NCI-H146 treated with DMSO at 0.1 percent for 48 hours (cell line): Measurements from ENCODE around the gene ATP8B3.
"Not testable (repeated sequence)": the region's sequence is repeated elsewhere in the genome, so short reads cannot be mapped to it uniquely, and the experiment has no call there.

ENCODE experiments used
- DNase-seq: peaks from one replicate; lab custom pipeline; 2025; ENCODE audit not compliant: unreplicated experiment; lab: John Stamatoyannopoulos, UW

The ATP8B3 gene

GRCh38 chr19:1799695-1800342 is 12.3 kb downstream of the ATP8B3 start:
- DNase-seq: no peak

GRCh38 chr19:1797313-1797712 is 14.8 kb downstream of the ATP8B3 start:
- DNase-seq: not testable (repeated sequence)

- DNase-seq: no peak
These were observed 15.5 kb downstream of the ATP8B3 start for GRCh38 chr19:1796395-1797142.

- DNase-seq: no peak
These were observed 17.5 kb downstream of the ATP8B3 start for GRCh38 chr19:1794424-1795172.

- no peak for DNase-seq
These were observed 20.2 kb downstream of the ATP8B3 start for GRCh38 chr19:1791879-1792278.

GRCh38 chr19:1790054-1790792 is 21.9 kb downstream of the ATP8B3 start:
- no peak for DNase-seq

GRCh38 chr19:1789261-1790041 is 22.6 kb downstream of the ATP8B3 start:
- DNase-seq: no peak

GRCh38 chr19:1787116-1787515 is 25.0 kb downstream of the ATP8B3 start:
- no peak for DNase-seq

GRCh38 chr19:1786668-1787067 is 25.4 kb downstream of the ATP8B3 start:
- no peak for DNase-seq

GRCh38 chr19:1785310-1785709 is 26.8 kb downstream of the ATP8B3 start:
- DNase-seq: no peak

- no peak for DNase-seq
These were observed 28.2 kb downstream of the ATP8B3 start for GRCh38 chr19:1783874-1784273.

GRCh38 chr19:1783354-1783753 is 28.7 kb downstream of the ATP8B3 start:
- no peak for DNase-seq

GRCh38 chr19:1782521-1782920 is 29.6 kb downstream of the ATP8B3 start:
- no peak for DNase-seq

- no peak for DNase-seq
These were observed 31.7 kb downstream of the ATP8B3 start for GRCh38 chr19:1780272-1780958.

GRCh38 chr19:1779574-1779973 is 32.5 kb downstream of the ATP8B3 start:
- no peak for DNase-seq

GRCh38 chr19:1777149-1777548 is 34.9 kb downstream of the ATP8B3 start:
- DNase-seq: no peak

GRCh38 chr19:1776606-1777147 is 35.4 kb downstream of the ATP8B3 start:
- no peak for DNase-seq

- no peak for DNase-seq
These were observed 36.0 kb downstream of the ATP8B3 start for GRCh38 chr19:1775951-1776605.
